HG03039 (cell line): ENCODE measurements around the gene KRT74.

Source experiments
- ATAC-seq: cut with Tn5 transposase; IDR thresholded peaks from one replicate; pipeline ENCODE4 v1.9.1; 2021; ENCODE audit warnings: mild to moderate bottlenecking, moderate library complexity; ENCODE audit not compliant: unreplicated experiment

KRT74 gene

GRCh38 chr12:52522346-52523011, 51.2 kb downstream of the KRT74 start:
- ATAC-seq, result no peak

- ATAC-seq, result no peak
Observed at GRCh38 chr12:52521568-52522266, 51.9 kb downstream of the KRT74 start.

GRCh38 chr12:52521175-52521567, 52.5 kb downstream of the KRT74 start:
- ATAC-seq, result no peak

GRCh38 chr12:52519826-52520662, 53.6 kb downstream of the KRT74 start, which contains the start of gene KRT5:
Gene KRT5, minus strand, starts transcription at chr12:52520394. Its CDS starts 98 bp downstream, at chr12:52520296.
- ATAC-seq, result no peak

GRCh38 chr12:52519387-52519703, 54.3 kb downstream of the KRT74 start:
- no peak for ATAC-seq

- no peak for ATAC-seq
Observed at GRCh38 chr12:52518574-52519386, 54.9 kb downstream of the KRT74 start.

GRCh38 chr12:52517888-52518287, 55.8 kb downstream of the KRT74 start:
- no peak for ATAC-seq

- no peak for ATAC-seq
Observed at GRCh38 chr12:52517005-52517835, 56.4 kb downstream of the KRT74 start.

- no peak for ATAC-seq
Observed at GRCh38 chr12:52515927-52516831, 57.5 kb downstream of the KRT74 start.
